GM18502 (cell line): ENCODE data around the gene FOXE1.

Source experiments
- ATAC-seq: cut with Tn5 transposase; IDR thresholded peaks from one replicate; pipeline ENCODE4 v1.9.1; 2021; ENCODE audit warnings: mild to moderate bottlenecking; ENCODE audit not compliant: unreplicated experiment, poor library complexity

Gene FOXE1

GRCh38 chr9:97905228-97905627 lies 52.2 kb downstream of the FOXE1 start:
- ATAC-seq: no peak
